RWPE2 (cell line): ENCODE measurements around the gene MYO1D.

Experiments
- ATAC-seq: fragments of 200-7000 bp; cut with Tn5 transposase; 3 replicates; pipeline ENCODE4 v1.9.1; 2021; ENCODE audit warnings: low read depth
- DNase-seq: peaks from one replicate; pipeline ENCODE4 v3.0.0-alpha.2; 2020; ENCODE audit warnings: low spot score
- H3K27ac ChIP-seq: fragments of 450-650 bp; 2 replicates; pipeline ENCODE4 v1.5.1; 2017; ENCODE audit warnings: mild to moderate bottlenecking; ENCODE audit not compliant: poor library complexity, severe bottlenecking
- H3K27me3 ChIP-seq: fragments of 250-450 bp; sonication (Bioruptor Pico); 2 replicates; pipeline ENCODE4 v1.5.1; 2021; ENCODE audit warnings: mild to moderate bottlenecking, moderate library complexity; ENCODE audit not compliant: insufficient read depth, poor library complexity, severe bottlenecking
- H3K36me3 ChIP-seq: fragments of 250-450 bp; sonication (Bioruptor Pico); 2 replicates; pipeline ENCODE4 v1.5.1; 2020; ENCODE audit warnings: low read depth, mild to moderate bottlenecking, moderate library complexity
- H3K4me1 ChIP-seq: fragments of 250-450 bp; sonication (Bioruptor Pico); 2 replicates; pipeline ENCODE4 v1.5.1; 2021; ENCODE audit warnings: mild to moderate bottlenecking, moderate library complexity; ENCODE audit not compliant: insufficient read depth, poor library complexity, severe bottlenecking
- H3K4me3 ChIP-seq: fragments of 250-450 bp; sonication (Bioruptor Pico); 2 replicates; pipeline ENCODE4 v1.5.1; 2021; ENCODE audit warnings: mild to moderate bottlenecking, moderate library complexity; ENCODE audit not compliant: severe bottlenecking
- H3K9me3 ChIP-seq: fragments of 250-450 bp; sonication (Bioruptor Pico); 2 replicates; pipeline ENCODE4 v1.5.1; 2021; ENCODE audit warnings: mild to moderate bottlenecking, moderate library complexity; ENCODE audit not compliant: severe bottlenecking
- CTCF ChIP-seq: fragments of 450-650 bp; IDR thresholded peaks from one replicate; pipeline ENCODE4 v1.5.1; 2017; ENCODE audit warnings: mild to moderate bottlenecking, moderate library complexity; ENCODE audit not compliant: poor library complexity, severe bottlenecking

The MYO1D gene

GRCh38 chr17:32471652-32472051, 405.3 kb downstream of the MYO1D start:
- Histone ChIP-seq H3K27ac (no peak overlapping the region), H3K27me3 (no peaks in the 10 kb centered on the region), H3K36me3 (peaks cover 79% of the 10 kb centered on the region), H3K9me3 (no peaks in the 10 kb centered on the region), H3K4me1 (no peaks in the 10 kb centered on the region), H3K4me3 (no peak overlapping the region)
- DNase-seq: no peak
- TF ChIP-seq CTCF: no peak
- no peak for ATAC-seq

- Histone ChIP-seq H3K9me3 (no peaks in the 10 kb centered on the region), H3K4me1 (no peaks in the 10 kb centered on the region), H3K4me3 (no peak overlapping the region), H3K27ac (no peak overlapping the region), H3K36me3 (peaks cover 77% of the 10 kb centered on the region), H3K27me3 (no peaks in the 10 kb centered on the region)
- no peak for DNase-seq
- ATAC-seq: no peak
- no peak for TF ChIP-seq CTCF
Observed at GRCh38 chr17:32470405-32471167, 406.3 kb downstream of the MYO1D start.

- ATAC-seq (no peak), DNase-seq (no peak)
- Histone ChIP-seq H3K4me3 (no peak overlapping the region), H3K4me1 (no peaks in the 10 kb centered on the region), H3K27me3 (no peaks in the 10 kb centered on the region), H3K9me3 (no peaks in the 10 kb centered on the region), H3K36me3 (peaks cover 77% of the 10 kb centered on the region), H3K27ac (no peak overlapping the region)
- TF ChIP-seq CTCF: no peak
Observed at GRCh38 chr17:32467949-32468348, 409.0 kb downstream of the MYO1D start.

DNA sequence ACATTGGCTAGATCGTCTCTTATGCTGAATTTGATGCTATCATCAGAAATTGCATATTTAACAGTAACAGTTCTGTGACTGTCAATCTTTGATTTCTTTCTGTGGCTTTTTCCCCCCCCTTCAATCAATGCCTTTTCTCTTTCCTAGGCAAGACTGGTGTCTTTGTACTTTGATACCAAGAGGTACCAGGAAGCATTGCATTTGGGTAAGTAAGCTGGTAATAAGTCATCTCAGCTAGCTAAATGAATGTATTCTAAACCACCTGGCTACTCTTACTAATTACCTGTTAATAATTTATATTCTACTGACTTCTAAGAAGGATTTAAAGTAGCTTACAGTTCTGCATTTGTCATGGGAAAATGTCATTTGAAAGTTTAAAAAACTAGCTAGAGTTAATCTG, 412.6 kb downstream of the MYO1D start:
- no peaks in the 10 kb centered on the region for H3K27me3 ChIP-seq
- H3K27ac ChIP-seq: no peak overlapping the region
- no peak overlapping the region for H3K4me3 ChIP-seq
- ATAC-seq (no peak), DNase-seq (no peak)
- TF ChIP-seq CTCF: no peak
- H3K36me3 ChIP-seq: peaks cover 84% of the 10 kb centered on the region
- no peaks in the 10 kb centered on the region for H3K4me1 ChIP-seq
- H3K9me3 ChIP-seq: no peaks in the 10 kb centered on the region

DNA sequence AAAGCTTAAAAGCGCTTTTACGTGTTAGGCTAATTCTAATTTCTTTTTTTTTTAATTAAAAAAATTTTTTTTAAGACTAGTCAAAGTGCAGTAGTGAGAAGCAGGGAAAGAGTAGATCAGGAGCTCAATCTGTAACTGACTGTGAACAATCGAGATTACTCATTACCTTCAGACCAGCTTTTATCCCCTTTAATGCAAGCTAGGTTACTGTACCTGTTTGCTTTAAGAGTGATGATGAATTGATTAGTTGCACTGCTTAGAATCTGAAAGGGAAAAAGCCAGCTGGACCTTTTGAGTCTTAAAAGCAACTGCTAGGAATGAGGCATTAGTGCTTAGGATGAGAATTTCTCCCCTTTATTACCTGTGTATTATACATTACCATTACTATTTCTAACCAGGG, 413.6 kb downstream of the MYO1D start:
- ATAC-seq (no peak), DNase-seq (no peak)
- Histone ChIP-seq H3K27me3 (no peaks in the 10 kb centered on the region), H3K27ac (no peak overlapping the region), H3K9me3 (no peaks in the 10 kb centered on the region), H3K36me3 (peaks cover 80% of the 10 kb centered on the region), H3K4me3 (no peak overlapping the region), H3K4me1 (no peaks in the 10 kb centered on the region)
- TF ChIP-seq CTCF: no peak
